WERI-Rb-1 (cell line): Measurements from ENCODE around the gene FRK.

Source experiments
- DNase-seq: peaks from one replicate; pipeline ENCODE4 v3.0.0-alpha.2; 2020
- H3K27ac ChIP-seq: fragments of 250-450 bp; sonication (Bioruptor Pico); 2 replicates; pipeline ENCODE4 v1.5.1; 2020; ENCODE audit warnings: mild to moderate bottlenecking, moderate library complexity
- H3K27me3 ChIP-seq: fragments of 250-450 bp; sonication (Bioruptor Pico); 2 replicates; pipeline ENCODE4 v1.5.1; 2021; ENCODE audit warnings: mild to moderate bottlenecking, low read depth, moderate library complexity; ENCODE audit not compliant: insufficient read depth, severe bottlenecking
- H3K36me3 ChIP-seq: fragments of 250-450 bp; sonication (Bioruptor Pico); 2 replicates; pipeline ENCODE4 v1.5.1; 2020; ENCODE audit warnings: mild to moderate bottlenecking, moderate library complexity
- H3K4me3 ChIP-seq: 2 replicates; pipeline ENCODE4 v1.5.1; 2011; ENCODE audit warnings: low read depth, mild to moderate bottlenecking, control low read depth, low read length
- H3K9me3 ChIP-seq: fragments of 250-450 bp; sonication (Bioruptor Pico); 2 replicates; pipeline ENCODE4 v1.5.1; 2021; ENCODE audit warnings: mild to moderate bottlenecking, moderate library complexity; ENCODE audit not compliant: severe bottlenecking
- CTCF ChIP-seq: IDR thresholded peaks from 2 replicates; pipeline ENCODE4 v1.5.1; 2011; ENCODE audit warnings: low read depth, mild to moderate bottlenecking, control low read depth, inconsistent platforms, low read length

Gene FRK

DNA sequence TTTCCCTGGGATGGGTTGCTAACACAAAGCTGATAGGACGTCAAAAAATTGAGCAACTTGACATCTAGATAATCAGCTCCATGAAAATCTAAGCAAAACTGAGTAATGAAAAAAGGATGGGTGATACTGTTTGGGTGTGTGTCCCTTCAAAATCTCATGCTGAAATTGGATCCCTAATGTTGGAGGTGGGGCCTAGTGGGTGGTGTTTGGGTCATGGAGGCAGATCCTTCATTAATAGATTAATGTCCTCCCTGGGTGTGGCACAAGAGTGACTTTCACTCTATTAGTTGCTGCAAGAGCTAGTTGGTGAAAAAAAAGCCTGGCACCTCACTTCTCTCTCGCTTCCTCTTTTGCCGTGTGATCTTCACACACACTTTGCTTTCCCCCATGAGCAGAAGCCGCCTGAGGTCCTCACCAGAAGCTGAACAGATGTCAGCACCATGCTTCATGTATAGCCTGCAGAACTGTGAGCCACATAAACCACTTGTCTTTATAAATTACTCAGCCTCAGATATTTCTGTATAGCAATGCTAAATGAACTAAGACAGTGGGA, 160.9 kb downstream of the FRK start:
- H3K27ac ChIP-seq, result no peak overlapping the region
- H3K36me3 ChIP-seq, result no peaks in the 10 kb centered on the region
- no peaks in the 10 kb centered on the region for H3K9me3 ChIP-seq
- no peak overlapping the region for H3K4me3 ChIP-seq
- no peak for TF ChIP-seq CTCF
- no peaks in the 10 kb centered on the region for H3K27me3 ChIP-seq
- DNase-seq, result no peak

- no peaks in the 10 kb centered on the region for H3K9me3 ChIP-seq
- H3K36me3 ChIP-seq, result no peaks in the 10 kb centered on the region
- no peak overlapping the region for H3K4me3 ChIP-seq
- no peak for TF ChIP-seq CTCF
- no peak overlapping the region for H3K27ac ChIP-seq
- no peaks in the 10 kb centered on the region for H3K27me3 ChIP-seq
- DNase-seq, result no peak
These were observed 162.4 kb downstream of the FRK start for GRCh38 chr6:115898246-115898645.

DNA sequence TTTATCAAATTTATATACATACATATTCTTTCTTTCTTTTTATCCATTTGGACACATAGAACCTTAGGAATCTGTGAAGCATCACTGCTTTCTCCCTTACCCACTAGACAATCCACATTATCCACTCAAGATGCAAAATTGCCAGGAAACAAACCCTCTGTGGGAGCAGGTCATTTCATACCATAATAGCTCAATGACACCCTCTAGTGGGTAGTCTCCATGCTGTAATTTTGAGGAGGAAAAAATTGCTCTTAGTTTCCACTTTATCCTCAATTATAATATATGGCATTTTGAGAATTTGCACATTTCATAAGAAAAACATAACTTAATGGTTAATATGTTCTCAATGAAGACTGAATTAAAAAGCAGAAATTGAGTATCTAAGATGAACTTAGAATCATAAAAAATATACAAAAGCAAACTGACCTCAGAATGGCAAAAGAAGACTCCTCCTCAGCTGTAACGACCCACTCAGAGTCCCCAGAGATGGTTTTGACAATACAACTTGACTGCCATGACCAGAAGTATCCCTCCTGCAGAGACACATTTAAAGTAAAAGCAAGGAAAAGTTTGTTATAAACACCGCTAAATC, 164.1 kb downstream of the FRK start:
- no peak overlapping the region for H3K4me3 ChIP-seq
- no peak for DNase-seq
- peak; percentile 51 for TF ChIP-seq CTCF
- no peaks in the 10 kb centered on the region for H3K36me3 ChIP-seq
- no peaks in the 10 kb centered on the region for H3K9me3 ChIP-seq
- H3K27me3 ChIP-seq, result no peaks in the 10 kb centered on the region
- H3K27ac ChIP-seq, result no peak overlapping the region

DNA sequence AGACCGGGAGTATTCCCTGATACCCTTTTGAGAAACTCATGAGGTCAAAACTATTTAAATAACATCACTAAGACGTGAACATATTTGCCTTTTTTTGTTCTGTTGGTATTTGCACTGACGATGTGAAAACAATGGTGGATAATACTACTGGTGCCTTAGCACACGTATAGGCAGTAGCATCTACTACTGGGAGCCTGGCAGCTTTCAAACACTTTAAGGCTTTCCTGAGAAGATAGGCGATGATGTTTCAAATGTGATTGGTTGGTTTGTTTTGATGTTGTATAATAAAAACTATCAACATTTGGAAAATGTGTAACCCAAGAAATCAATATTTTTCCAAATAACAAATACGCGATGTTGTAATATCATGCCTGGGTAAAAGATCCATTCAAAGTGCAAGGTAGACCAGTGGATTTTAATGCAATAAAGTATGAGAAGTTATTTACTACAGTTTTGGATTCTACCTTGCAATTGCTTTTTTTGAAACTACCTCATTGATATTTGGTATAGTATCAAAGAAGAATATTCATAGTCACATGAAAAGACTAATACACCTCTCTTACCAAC, 166.2 kb downstream of the FRK start:
- DNase-seq, result no peak
- H3K36me3 ChIP-seq, result no peaks in the 10 kb centered on the region
- no peaks in the 10 kb centered on the region for H3K9me3 ChIP-seq
- no peak overlapping the region for H3K4me3 ChIP-seq
- H3K27ac ChIP-seq, result no peak overlapping the region
- TF ChIP-seq CTCF, result no peak
- H3K27me3 ChIP-seq, result no peaks in the 10 kb centered on the region

GRCh38 chr6:115891750-115892149, 168.9 kb downstream of the FRK start:
- H3K36me3 ChIP-seq, result no peaks in the 10 kb centered on the region
- no peaks in the 10 kb centered on the region for H3K27me3 ChIP-seq
- H3K9me3 ChIP-seq, result no peaks in the 10 kb centered on the region
- H3K4me3 ChIP-seq, result no peak overlapping the region
- H3K27ac ChIP-seq, result no peak overlapping the region
- no peak for TF ChIP-seq CTCF
- DNase-seq, result no peak
